AG09319 (cell line): ENCODE results near the gene KIF26A.

ENCODE experiments used
- DNase-seq: peaks from one replicate; pipeline ENCODE4 v3.0.0-alpha.2; 2010; ENCODE audit warnings: low read depth; ENCODE audit errors: extremely low read depth
- TF ChIP-seq, protein P1 (sequence below): IDR thresholded peaks from 2 replicates; pipeline ENCODE4 v1.5.1; 2011; ENCODE audit warnings: low read depth, mild to moderate bottlenecking, inconsistent platforms, low read length, moderate library complexity

Gene KIF26A

DNA sequence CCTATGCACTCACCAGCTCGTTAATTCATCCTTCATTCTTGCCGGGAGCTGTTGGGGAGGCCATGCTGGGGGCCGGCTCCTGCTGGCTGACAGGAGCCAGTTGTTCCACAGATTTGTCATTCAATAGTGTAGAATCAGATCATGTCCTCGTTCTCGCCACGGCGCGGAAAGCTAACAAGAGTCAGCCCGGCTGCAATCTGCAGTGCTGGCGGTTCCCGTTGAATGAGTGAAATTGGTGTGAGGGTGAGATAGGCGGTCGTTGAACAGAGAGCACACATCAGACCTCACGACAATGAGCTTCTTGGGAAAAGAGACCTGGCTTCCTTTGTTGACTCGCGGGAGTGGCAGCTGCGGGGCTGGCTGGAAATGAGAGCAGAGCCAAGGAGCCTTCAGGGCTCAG, 57.5 kb downstream of the KIF26A start:
- TF ChIP-seq, protein P1, sequence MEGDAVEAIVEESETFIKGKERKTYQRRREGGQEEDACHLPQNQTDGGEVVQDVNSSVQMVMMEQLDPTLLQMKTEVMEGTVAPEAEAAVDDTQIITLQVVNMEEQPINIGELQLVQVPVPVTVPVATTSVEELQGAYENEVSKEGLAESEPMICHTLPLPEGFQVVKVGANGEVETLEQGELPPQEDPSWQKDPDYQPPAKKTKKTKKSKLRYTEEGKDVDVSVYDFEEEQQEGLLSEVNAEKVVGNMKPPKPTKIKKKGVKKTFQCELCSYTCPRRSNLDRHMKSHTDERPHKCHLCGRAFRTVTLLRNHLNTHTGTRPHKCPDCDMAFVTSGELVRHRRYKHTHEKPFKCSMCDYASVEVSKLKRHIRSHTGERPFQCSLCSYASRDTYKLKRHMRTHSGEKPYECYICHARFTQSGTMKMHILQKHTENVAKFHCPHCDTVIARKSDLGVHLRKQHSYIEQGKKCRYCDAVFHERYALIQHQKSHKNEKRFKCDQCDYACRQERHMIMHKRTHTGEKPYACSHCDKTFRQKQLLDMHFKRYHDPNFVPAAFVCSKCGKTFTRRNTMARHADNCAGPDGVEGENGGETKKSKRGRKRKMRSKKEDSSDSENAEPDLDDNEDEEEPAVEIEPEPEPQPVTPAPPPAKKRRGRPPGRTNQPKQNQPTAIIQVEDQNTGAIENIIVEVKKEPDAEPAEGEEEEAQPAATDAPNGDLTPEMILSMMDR, result no peak
- DNase-seq, result no peak

DNA sequence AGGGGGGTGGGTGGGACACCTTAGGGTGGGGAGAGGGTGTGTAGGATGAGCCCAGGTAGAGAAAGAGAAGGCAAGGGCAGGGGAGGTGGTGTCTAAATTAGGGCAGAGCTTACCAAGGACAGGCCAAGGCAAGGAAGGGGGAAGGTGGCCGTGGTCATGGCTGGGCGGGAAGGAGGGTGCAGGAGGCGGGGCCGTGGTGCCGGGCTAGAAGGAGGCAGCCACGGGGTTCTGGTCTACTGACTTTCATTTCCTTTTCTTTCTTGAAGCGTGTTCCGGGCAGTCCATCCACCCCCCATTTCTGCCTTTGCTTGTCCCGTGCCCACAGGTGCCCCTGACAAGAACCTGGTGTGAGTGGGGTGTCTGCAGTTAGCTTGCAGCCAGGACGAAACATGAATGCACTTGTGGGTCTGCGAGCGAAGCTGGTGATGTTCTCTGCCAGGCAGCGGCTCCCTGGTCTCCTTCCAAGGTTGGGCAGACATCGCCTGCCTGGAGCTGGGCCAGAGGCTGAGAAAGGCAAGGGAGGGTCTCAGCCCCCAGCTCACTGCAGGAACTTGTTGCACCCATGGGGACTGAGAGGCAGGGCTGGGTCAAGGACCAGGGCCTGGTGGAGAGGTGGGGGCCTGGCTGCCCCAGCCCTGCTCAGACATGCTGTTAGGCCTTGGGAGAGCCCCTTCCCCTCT, 58.2 kb downstream of the KIF26A start:
- TF ChIP-seq, protein P1, result no peak
- no peak for DNase-seq

DNA sequence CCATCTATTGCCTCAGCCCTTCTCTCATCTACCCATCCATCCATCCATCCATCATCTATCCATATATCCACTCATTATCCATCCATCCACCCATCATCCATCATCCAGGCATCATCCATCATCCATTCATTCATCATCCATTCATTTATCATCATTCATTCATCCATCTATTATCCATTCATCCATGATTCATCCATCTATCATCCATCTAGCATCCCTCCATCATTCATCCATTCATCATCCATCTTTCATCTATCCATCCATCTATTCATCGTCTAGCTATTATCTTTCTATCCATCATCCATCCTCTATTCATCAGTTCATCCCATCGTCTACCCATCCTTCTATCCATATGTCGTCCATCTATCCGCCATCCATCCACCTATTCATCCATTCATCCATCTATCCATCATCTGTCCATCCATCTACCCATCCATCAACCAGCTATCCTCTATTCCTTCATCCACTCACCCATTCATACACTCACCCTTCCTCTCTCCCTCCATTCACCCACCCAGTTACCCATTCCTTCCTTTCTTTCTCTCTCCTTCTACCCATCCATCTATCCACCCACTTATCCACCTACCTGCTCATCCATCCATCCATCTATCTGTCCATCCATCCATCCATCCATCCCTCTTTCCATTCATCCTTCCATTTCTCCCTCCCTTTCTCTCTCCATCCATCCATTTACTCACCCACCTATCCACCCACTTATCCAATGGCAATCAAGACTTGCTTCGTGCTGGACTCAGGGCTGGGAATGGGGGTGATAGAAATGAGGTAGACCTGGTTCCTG, 59.3 kb downstream of the KIF26A start:
- TF ChIP-seq, protein P1, result no peak
- DNase-seq, result no peak

DNA sequence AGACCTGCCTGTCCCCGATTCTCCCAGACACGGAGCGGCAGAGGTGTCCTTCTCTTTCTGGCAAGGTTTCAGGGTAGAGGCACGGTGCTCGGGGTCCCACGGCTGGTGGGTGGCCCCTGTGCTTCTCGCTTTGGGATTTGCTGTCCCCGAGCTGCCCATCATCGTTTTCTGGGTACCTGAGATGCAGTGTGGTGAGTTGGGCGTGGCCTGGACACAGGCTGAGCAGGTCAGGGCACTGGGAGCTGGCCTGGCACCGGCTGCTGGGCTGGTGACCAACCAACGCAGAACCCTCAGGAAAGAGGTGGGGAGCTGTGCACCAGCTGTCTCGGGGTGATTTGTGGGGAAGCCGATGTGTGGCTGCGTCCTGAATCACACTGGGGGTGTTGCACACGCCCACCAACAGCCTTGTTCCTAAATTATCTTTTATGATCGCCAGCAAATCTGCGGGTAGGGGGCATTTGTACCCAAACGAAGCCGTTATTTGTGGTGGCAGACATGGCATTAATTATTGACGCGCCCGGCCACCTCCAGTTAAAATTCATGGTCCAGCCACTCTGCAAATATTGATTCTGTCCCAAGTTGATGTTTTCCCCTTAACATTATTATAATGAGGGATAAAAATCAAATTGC, 61.0 kb downstream of the KIF26A start:
- DNase-seq, result no peak
- TF ChIP-seq, protein P1, result no peak

DNA sequence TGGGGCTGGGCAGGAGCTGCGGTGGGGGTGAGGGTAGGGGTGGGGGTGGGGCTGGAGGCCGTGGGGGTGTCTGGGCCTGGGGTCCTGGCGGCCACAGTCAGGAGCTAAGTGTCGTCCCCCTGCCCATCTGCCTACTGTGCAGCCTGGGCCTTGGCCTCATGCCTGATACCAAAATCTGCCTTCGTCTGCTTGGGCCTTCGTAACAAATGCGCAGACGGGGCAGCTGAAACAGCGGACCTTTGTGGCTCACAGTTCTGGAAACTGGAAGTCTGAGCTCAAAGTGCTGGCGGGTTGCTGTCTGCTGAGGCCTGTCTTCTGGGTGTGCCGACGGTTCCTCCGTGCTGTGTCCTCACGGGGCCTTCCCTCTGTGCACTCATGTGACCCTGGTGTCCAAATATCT, 61.7 kb downstream of the KIF26A start:
- no peak for DNase-seq

DNA sequence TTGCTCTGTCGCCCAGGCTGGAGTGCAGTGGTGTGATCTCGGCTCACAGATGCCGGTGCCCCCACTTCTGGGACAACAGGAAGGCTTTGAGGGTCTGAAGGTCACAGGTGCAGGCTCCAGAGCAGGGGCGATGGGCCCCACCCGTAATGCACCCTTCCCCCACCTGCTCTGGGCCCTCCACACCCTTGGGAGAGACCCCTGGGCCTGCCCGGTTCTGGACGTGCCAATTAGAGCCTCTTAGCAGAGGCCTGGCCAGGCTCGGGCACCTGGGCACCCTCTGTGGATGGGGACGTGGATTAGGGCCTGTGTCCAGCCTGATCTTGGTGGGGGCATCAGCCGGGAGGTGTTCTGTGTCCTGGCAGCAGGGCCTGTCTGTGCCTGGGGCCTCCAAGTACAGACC, 62.2 kb downstream of the KIF26A start:
- TF ChIP-seq, protein P1, result no peak
- no peak for DNase-seq

More for the DNA sequence above, 61.7 kb downstream of the KIF26A start:
- TF ChIP-seq, protein P1, result no peak

DNA sequence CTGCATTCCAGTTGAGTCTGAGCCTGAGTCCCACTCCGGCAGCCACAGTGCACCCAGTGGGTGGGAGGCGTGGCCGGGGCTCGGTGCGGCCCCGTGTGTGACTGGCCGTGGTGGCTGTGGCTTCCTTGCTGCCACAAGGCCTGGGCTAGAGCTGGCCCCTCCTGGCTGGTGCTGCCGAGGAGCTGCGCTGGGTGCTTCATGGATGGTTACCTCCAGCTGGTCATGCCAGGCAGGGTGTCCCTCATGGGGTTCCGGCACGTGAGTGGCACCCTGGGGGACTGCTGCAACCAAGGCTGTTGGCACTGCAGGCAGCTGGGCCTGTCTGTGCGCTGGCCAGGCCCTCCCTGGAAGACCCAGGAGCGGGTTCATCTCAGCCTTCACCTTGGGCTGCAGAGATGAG, 62.7 kb downstream of the KIF26A start:
- TF ChIP-seq, protein P1, result no peak
- no peak for DNase-seq
